Measurements from ENCODE around the gene UACA. TPM values are rescaled to one million over a fixed set of nuclear protein-coding genes. Genes with fewer than 3 reads are reported as not detected.

Gene UACA
- polyA plus RNA-seq, 1 donor (not counting 4 experiments of a cell fraction or from before 2014, with no cell fraction given) = 26.6 TPM

DNA sequence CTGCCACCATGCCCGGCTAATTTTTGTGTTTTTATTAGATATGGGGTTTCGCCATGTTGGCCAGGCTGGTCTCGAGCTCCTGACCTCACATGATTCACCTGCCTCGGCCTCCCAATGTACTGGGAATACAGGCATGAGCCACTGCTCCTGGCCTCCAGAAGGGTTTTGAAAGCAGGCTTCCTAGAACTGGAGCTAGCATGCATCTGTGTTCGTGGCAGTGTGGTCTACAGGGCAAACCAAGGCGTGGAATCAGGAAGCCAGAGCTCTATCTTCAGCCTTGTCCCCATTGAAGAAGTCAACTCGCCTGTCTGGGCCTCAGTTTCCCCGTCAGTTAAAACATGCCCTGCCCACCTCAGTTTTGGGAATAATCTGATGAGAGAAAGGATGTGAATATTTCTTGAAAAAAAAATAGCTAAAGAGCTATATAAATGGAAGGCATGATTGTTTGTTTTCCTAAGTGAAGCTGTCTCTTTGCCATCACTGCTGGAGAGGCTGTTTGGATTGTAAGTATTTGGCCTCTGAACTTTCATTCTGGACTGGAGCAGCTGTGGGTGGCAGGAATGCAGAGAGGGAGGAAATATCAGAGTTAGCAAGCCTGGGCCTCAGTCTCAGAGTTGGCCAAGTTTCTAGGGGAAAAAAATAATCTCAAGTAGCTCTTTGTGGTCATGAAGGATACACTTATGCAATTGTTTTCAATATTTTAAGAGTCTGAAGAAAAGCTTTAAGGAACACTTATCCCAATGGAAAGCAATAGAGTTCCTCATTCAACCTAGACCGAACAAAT, 36.5 kb upstream of the UACA start:
- Histone ChIP-seq H3K9me1 (ENCODE audit: control insufficient read depth, extremely low read depth, insufficient read depth, low read length) (no peaks in the 10 kb centered on the region), H3K4me1 (ENCODE audit: control insufficient read depth, extremely low read depth, insufficient read depth, low read length) (peaks cover 32% of the 10 kb centered on the region), H3K4me2 (ENCODE audit: control insufficient read depth, extremely low read depth, insufficient read depth, low read depth, low read length) (no peak overlapping the region), H3K27ac (ENCODE audit: control insufficient read depth, insufficient read depth, low read length) (no peak overlapping the region), H3K27me3 (ENCODE audit: control insufficient read depth, extremely low read depth, insufficient read depth, low read length) (no peaks in the 10 kb centered on the region), H2AFZ (ENCODE audit: control insufficient read depth, low read length) (peak overlapping the region; percentile 2), H4K20me1 (ENCODE audit: control insufficient read depth, extremely low read depth, insufficient read depth, low read length) (no peaks in the 10 kb centered on the region), H3K79me2 (ENCODE audit: control insufficient read depth, insufficient read depth, low read length) (no peaks in the 10 kb centered on the region), H3K4me3 (ENCODE audit: control insufficient read depth in 2 of 3, extremely low read depth in 1 of 3, insufficient read depth in 2 of 3, low read depth in 1 of 3, low read length in 3 of 3) (no peak overlapping the region), H3K9ac (ENCODE audit: control insufficient read depth, extremely low read depth, insufficient read depth, low read length) (no peak overlapping the region), H3K36me3 (ENCODE audit: control insufficient read depth in 2 of 2, extremely low read depth in 1 of 2, insufficient read depth in 2 of 2, low read length in 2 of 2) (no peaks in the 10 kb centered on the region), H3K9me3 (ENCODE audit: control insufficient read depth, low read depth, low read length) (no peaks in the 10 kb centered on the region)
- DNase-seq (ENCODE audit: low read depth, low spot score) (no peak), FAIRE-seq (no peak)
- TF ChIP-seq, protein P1, sequence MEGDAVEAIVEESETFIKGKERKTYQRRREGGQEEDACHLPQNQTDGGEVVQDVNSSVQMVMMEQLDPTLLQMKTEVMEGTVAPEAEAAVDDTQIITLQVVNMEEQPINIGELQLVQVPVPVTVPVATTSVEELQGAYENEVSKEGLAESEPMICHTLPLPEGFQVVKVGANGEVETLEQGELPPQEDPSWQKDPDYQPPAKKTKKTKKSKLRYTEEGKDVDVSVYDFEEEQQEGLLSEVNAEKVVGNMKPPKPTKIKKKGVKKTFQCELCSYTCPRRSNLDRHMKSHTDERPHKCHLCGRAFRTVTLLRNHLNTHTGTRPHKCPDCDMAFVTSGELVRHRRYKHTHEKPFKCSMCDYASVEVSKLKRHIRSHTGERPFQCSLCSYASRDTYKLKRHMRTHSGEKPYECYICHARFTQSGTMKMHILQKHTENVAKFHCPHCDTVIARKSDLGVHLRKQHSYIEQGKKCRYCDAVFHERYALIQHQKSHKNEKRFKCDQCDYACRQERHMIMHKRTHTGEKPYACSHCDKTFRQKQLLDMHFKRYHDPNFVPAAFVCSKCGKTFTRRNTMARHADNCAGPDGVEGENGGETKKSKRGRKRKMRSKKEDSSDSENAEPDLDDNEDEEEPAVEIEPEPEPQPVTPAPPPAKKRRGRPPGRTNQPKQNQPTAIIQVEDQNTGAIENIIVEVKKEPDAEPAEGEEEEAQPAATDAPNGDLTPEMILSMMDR (optimal IDR thresholded peaks at IDR 0.05 in 1 of 3, IDR thresholded peaks at IDR 0.05 in 1 of 3, conservative IDR thresholded peaks at IDR 0.05 in 1 of 3; ENCODE audit: extremely low read depth in 1 of 3, insufficient read depth in 2 of 3, low read length in 3 of 3) = no peak
- no peak for TF ChIP-seq EZH2 (IDR thresholded peaks at IDR 0.05; ENCODE audit: low read length)
- dilution Hi-C loops (cut with MboI; ENCODE audit: extremely low pct_ligation_motif_present, low sequenced_read_pairs) = no loop called here

DNA sequence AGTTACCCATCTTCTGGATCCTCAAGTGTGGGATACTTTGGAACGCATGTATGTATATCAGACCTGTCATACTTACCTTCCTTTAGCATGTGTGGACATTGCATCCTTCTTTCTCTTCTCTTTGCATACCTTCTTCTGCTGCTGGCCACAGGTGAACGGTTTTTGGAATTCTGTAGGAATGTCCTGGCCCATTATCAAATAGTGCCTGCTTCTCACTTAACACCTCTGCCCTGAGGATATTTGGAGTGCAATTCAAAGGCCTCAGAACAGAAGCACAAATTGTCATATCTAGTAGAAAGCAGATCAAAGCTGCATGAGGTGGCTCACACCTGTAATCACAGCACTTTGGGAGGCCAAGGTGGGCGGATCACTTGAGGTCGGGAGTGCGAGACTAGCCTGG, 34.1 kb upstream of the UACA start:
- Histone ChIP-seq H3K4me1 (ENCODE audit: control insufficient read depth, extremely low read depth, insufficient read depth, low read length) (peaks cover 41% of the 10 kb centered on the region), H3K9ac (ENCODE audit: control insufficient read depth, extremely low read depth, insufficient read depth, low read length) (no peak overlapping the region), H3K79me2 (ENCODE audit: control insufficient read depth, insufficient read depth, low read length) (no peaks in the 10 kb centered on the region), H3K36me3 (ENCODE audit: control insufficient read depth in 2 of 2, extremely low read depth in 1 of 2, insufficient read depth in 2 of 2, low read length in 2 of 2) (no peaks in the 10 kb centered on the region), H3K27me3 (ENCODE audit: control insufficient read depth, extremely low read depth, insufficient read depth, low read length) (no peaks in the 10 kb centered on the region), H4K20me1 (ENCODE audit: control insufficient read depth, extremely low read depth, insufficient read depth, low read length) (no peaks in the 10 kb centered on the region), H3K27ac (ENCODE audit: control insufficient read depth, insufficient read depth, low read length) (no peak overlapping the region), H3K9me3 (ENCODE audit: control insufficient read depth, low read depth, low read length) (no peaks in the 10 kb centered on the region), H2AFZ (ENCODE audit: control insufficient read depth, low read length) (no peak overlapping the region), H3K9me1 (ENCODE audit: control insufficient read depth, extremely low read depth, insufficient read depth, low read length) (no peaks in the 10 kb centered on the region), H3K4me3 (ENCODE audit: control insufficient read depth in 2 of 3, extremely low read depth in 1 of 3, insufficient read depth in 2 of 3, low read depth in 1 of 3, low read length in 3 of 3) (no peak overlapping the region), H3K4me2 (ENCODE audit: control insufficient read depth, extremely low read depth, insufficient read depth, low read depth, low read length) (no peak overlapping the region)
- TF ChIP-seq EZH2 (IDR thresholded peaks at IDR 0.05; ENCODE audit: low read length) = no peak
- TF ChIP-seq, protein P1 (optimal IDR thresholded peaks at IDR 0.05 in 1 of 3, IDR thresholded peaks at IDR 0.05 in 1 of 3, conservative IDR thresholded peaks at IDR 0.05 in 1 of 3; ENCODE audit: extremely low read depth in 1 of 3, insufficient read depth in 2 of 3, low read length in 3 of 3) = no peak
- dilution Hi-C loops (cut with MboI; ENCODE audit: extremely low pct_ligation_motif_present, low sequenced_read_pairs) = no loop called here
- DNase-seq (ENCODE audit: low read depth, low spot score) (no peak), FAIRE-seq (no peak)
